HepG2 (cell line): ENCODE measurements around the gene PACS2. TPM values are rescaled to one million over a fixed set of nuclear protein-coding genes. Genes with fewer than 3 reads are reported as not detected.

ENCODE experiments used
- CENPBD1 ChIP-seq: sonication (generic); formaldehyde crosslinking; IDR thresholded peaks from 2 replicates; pipeline ENCODE4 v1.8.0; 2022; ENCODE audit warnings: missing genetic modification reagents, low read depth, mild to moderate bottlenecking, borderline replicate concordance
- ERF ChIP-seq: IDR thresholded peaks from 2 replicates; pipeline ENCODE4 v1.6.1; 2018; ENCODE audit warnings: missing biosample characterization, missing genetic modification reagents
- HDAC6 ChIP-seq: fragments of 200-600 bp; sonication (generic); IDR thresholded peaks from 2 replicates; pipeline ENCODE4 v1.7.0; 2017; ENCODE audit warnings: mild to moderate bottlenecking, antibody characterized with exemption, low read length, low read depth
- HMG20B ChIP-seq: conservative IDR thresholded peaks from 2 replicates; pipeline ENCODE4 v1.6.1; 2016; ENCODE audit warnings: missing genetic modification reagents, missing compliant biosample characterization
- HNF4G ChIP-seq, 2 experiments: sonication (generic) in 1 of 2; formaldehyde crosslinking in 1 of 2; IDR thresholded peaks; 2 replicates each; pipeline versions ENCODE4 v1.4.0 to v1.6.1; 2011 to 2020; ENCODE audit warnings: borderline replicate concordance in 2 of 2, low read depth in 2 of 2, mild to moderate bottlenecking in 2 of 2, low read length in 1 of 2, missing genetic modification reagents in 1 of 2, moderate library complexity in 1 of 2
- KDM3A ChIP-seq: IDR thresholded peaks from 2 replicates; pipeline ENCODE4 v1.6.1; 2018; ENCODE audit warnings: low read depth, missing compliant biosample characterization
- LRRFIP1 ChIP-seq: sonication (generic); formaldehyde crosslinking; conservative IDR thresholded peaks from 2 replicates; pipeline ENCODE4 v1.4.0; 2020; ENCODE audit warnings: missing genetic modification reagents
- MAFF ChIP-seq: IDR thresholded peaks from 2 replicates; pipeline ENCODE4 v1.6.1; 2011; ENCODE audit warnings: low read depth, low read length, improper control_type of control experiment
- RERE ChIP-seq: IDR thresholded peaks from 2 replicates; pipeline ENCODE4 v1.6.1; 2016; ENCODE audit warnings: low read depth, missing genetic modification reagents, missing compliant biosample characterization
- SP140L ChIP-seq: sonication (generic); formaldehyde crosslinking; IDR thresholded peaks from 2 replicates; pipeline ENCODE4 v1.4.0; 2020; ENCODE audit warnings: missing genetic modification reagents, borderline replicate concordance
- SP2 ChIP-seq: sonication (generic); formaldehyde crosslinking; IDR thresholded peaks from 2 replicates; pipeline ENCODE4 v1.5.1; 2020; ENCODE audit warnings: mild to moderate bottlenecking, missing genetic modification reagents
- TBP ChIP-seq: sonication (generic); formaldehyde crosslinking; IDR thresholded peaks from 2 replicates; pipeline ENCODE4 v1.5.0; 2020; ENCODE audit warnings: missing genetic modification reagents
- TRIM24 ChIP-seq: sonication (generic); formaldehyde crosslinking; IDR thresholded peaks from 2 replicates; pipeline ENCODE4 v1.8.0; 2022; ENCODE audit warnings: mild to moderate bottlenecking, missing genetic modification reagents
- ZNF138 ChIP-seq: sonication (generic); formaldehyde crosslinking; IDR thresholded peaks from 2 replicates; pipeline ENCODE4 v1.5.0; 2020; ENCODE audit warnings: mild to moderate bottlenecking, low read depth, missing genetic modification reagents
- ZNF510 ChIP-seq: sonication (generic); formaldehyde crosslinking; IDR thresholded peaks from 2 replicates; pipeline ENCODE4 v1.4.0; 2020; ENCODE audit warnings: low read depth, mild to moderate bottlenecking, missing genetic modification reagents
- polyA plus RNA-seq, 8 experiments: library from polyadenylated mRNA; depleted of rRNA in 3 of 8; stranded (reverse) in 7 of 8; unstranded in 1 of 8; fragments of >200 nt; fragmentation: Illumina TruSeq in 4 of 8; extraction: Trizol in 4 of 8; gene quantifications; 2 replicates each; pipeline versions ENCODE4 v1.2.1 to v1.2.3, GENCODE V29; 2011 to 2016; ENCODE audit warnings: low read depth in 4 of 8, missing spikeins in 1 of 8, mixed read lengths in 1 of 8; ENCODE audit not compliant: insufficient read depth in 1 of 8
- total RNA-seq, 5 experiments: library from RNA; depleted of rRNA; stranded (reverse); fragments of >200 nt; fragmentation: Illumina TruSeq; extraction: Trizol; gene quantifications; 2 replicates each; pipeline ENCODE4 v1.2.3, GENCODE V29; 2016; ENCODE audit warnings: low read depth in 1 of 5
- TF ChIP-seq, protein P1 (sequence below): sonication (generic); formaldehyde crosslinking; IDR thresholded peaks from 2 replicates; pipeline ENCODE4 v1.4.0; 2020; ENCODE audit warnings: missing genetic modification reagents
- TF ChIP-seq, protein P2 (sequence below): sonication (generic); formaldehyde crosslinking; IDR thresholded peaks from 2 replicates; pipeline ENCODE4 v1.4.0; 2020; ENCODE audit warnings: mild to moderate bottlenecking, missing genetic modification reagents

The PACS2 gene
- total and polyA plus RNA-seq, 2 of the 13 experiments (the other 11 are each of a cell fraction or from before 2014, with no cell fraction given), result 23.6 to 27.6 TPM

GRCh38 chr14:105398726-105399465, 84.3 kb downstream of the PACS2 start (continued):
- TF ChIP-seq RERE (no peak), HNF4G (IDR thresholded peaks at IDR 0.05; ENCODE audit: borderline replicate concordance, low read depth, low read length) (no peak), HNF4G (CRISPR knock-in tag; IDR thresholded peaks at IDR 0.05; ENCODE audit: borderline replicate concordance, low read depth) (no peak), LRRFIP1 (CRISPR knock-in tag) (no peak), TRIM24 (CRISPR knock-in tag) (no peak), ZNF138 (peak; percentile 48; the same call in 1 of the 2 replicates), ERF (CRISPR knock-in tag) (no peak), KDM3A (CRISPR knock-in tag) (0 out of 2 replicates have a peak, but pooled peaks have one; percentile 27), SP2 (CRISPR knock-in tag) (no peak; the same call in 1 of the 2 replicates), MAFF (no peak), SP140L (no peak), CENPBD1 (CRISPR knock-in tag) (no peak), TBP (CRISPR knock-in tag) (no peak), ZNF510 (no peak), HDAC6 (no peak), HMG20B (no peak)
- TF ChIP-seq, protein P1, sequence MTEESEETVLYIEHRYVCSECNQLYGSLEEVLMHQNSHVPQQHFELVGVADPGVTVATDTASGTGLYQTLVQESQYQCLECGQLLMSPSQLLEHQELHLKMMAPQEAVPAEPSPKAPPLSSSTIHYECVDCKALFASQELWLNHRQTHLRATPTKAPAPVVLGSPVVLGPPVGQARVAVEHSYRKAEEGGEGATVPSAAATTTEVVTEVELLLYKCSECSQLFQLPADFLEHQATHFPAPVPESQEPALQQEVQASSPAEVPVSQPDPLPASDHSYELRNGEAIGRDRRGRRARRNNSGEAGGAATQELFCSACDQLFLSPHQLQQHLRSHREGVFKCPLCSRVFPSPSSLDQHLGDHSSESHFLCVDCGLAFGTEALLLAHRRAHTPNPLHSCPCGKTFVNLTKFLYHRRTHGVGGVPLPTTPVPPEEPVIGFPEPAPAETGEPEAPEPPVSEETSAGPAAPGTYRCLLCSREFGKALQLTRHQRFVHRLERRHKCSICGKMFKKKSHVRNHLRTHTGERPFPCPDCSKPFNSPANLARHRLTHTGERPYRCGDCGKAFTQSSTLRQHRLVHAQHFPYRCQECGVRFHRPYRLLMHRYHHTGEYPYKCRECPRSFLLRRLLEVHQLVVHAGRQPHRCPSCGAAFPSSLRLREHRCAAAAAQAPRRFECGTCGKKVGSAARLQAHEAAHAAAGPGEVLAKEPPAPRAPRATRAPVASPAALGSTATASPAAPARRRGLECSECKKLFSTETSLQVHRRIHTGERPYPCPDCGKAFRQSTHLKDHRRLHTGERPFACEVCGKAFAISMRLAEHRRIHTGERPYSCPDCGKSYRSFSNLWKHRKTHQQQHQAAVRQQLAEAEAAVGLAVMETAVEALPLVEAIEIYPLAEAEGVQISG (CRISPR knock-in tag), result no peak
- TF ChIP-seq, protein P2, sequence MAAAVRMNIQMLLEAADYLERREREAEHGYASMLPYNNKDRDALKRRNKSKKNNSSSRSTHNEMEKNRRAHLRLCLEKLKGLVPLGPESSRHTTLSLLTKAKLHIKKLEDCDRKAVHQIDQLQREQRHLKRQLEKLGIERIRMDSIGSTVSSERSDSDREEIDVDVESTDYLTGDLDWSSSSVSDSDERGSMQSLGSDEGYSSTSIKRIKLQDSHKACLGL (CRISPR knock-in tag), result peak; percentile 83
